Epithelial cell of prostate (primary cell): ENCODE results near the gene MTIF2.
A peak's percentile ranks its signal among the peaks of the same experiment; 100 is the strongest.
"Not testable (repeated sequence)": the region's sequence is repeated elsewhere in the genome, so short reads cannot be mapped to it uniquely, and the experiment has no call there.

Experiments used
- DNase-seq: peaks from one replicate; pipeline ENCODE4 v3.0.0-alpha.2; 2011; ENCODE audit warnings: low read depth, low spot score
- H3K27ac ChIP-seq: fragments of 450-650 bp; 2 replicates; pipeline ENCODE4 v1.5.1; 2017; ENCODE audit warnings: mild to moderate bottlenecking

MTIF2 gene

GRCh38 chr2:55242617-55243016 is 26.4 kb downstream of the MTIF2 start:
- no peak for DNase-seq
- no peak overlapping the region for H3K27ac ChIP-seq

DNA sequence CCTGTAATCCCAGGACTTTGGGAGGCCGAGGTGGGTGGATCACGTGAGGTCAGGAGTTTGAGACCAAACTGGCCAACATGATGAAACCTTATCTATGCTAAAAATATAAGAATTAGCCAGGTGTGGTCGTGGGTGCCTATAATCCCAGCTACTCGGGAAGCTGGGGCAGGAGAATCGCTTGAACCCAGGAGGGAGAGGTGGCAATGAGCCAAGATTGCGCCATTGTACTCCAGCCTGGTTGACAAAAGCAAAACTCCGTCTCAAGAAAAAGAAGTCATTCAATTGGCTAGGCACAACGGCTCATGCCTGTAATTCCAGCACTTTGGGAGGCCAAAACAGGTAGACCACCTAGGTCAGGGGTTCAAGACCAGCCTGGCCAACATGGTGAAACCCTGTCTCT is 27.4 kb downstream of the MTIF2 start:
- not testable (repeated sequence) for H3K27ac ChIP-seq, DNase-seq

DNA sequence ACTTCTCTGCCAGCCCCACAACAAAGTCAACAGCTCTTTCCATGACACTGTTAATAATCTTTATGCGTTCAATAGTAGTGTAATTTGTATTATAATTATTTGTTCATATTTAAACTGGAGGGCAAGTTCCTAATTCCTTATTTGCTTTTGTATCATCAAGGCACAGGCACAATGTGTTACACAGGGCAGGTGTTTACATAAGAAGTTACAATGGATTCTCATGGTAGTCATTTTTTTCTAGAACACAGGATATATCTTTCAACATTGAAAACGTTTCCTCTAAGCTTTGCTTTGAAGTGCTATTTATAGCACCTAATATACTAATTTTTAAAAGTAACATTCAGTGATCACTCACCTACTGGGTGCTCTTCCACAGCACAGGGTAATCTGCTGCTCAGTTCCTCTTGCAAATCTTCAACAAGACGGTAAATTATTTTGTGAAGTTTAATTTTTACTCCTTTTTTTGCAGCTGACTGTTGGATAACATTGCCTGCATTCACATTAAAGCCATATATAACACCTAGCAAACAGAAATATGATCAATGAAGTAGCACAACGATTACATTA is 29.3 kb downstream of the MTIF2 start:
- no peak overlapping the region for H3K27ac ChIP-seq
- DNase-seq = no peak

DNA sequence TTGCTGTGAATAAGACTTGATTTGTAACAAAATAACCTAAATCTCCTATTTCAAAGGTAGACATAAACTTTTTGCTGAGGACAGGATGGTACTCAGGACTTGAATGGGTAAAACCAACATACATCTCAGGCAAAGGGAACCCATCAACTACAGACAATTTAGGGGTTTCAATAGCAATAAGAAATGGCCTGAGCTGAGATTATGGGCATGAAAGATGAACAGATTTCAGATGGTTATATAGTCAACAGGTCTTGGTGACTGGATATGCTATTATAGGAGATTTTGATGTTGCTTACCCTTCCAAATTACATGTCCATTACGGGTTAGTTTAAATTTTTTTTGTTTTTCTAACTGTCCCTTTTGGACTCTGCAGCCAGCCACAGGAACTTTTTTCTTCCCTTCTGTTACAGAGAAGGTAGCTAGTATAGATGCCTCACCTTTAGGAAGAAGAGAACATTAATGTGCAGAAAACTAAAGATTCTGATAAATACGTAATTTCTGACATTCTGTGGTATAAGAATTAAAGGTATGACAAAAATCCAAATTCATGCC is 32.0 kb downstream of the MTIF2 start:
- H3K27ac ChIP-seq = no peak overlapping the region
- no peak for DNase-seq

- no peak for DNase-seq
Observed at GRCh38 chr2:55235724-55236538, 33.1 kb downstream of the MTIF2 start.

DNA sequence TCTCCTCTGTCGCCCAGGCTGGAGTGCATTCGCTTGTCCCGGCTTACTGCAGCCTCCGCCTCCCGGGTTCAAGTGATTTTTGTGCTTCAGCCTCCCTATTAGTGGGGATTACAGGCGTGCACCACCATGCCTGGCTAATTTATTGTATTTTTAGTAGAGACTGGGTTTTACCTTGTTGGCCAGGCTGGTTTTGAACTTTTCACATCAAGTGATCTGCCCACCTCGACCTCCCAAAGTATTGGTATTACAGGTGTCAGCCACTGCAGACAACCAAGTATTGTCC is 35.4 kb downstream of the MTIF2 start:
- H3K27ac ChIP-seq = peak overlapping the region; percentile 87

More at GRCh38 chr2:55235724-55236538, 33.1 kb downstream of the MTIF2 start:
- peak overlapping the region; percentile 87 for H3K27ac ChIP-seq

GRCh38 chr2:55232863-55233657 is 36.0 kb downstream of the MTIF2 start:
- H3K27ac ChIP-seq = peak overlapping the region; percentile 87
- no peak for DNase-seq

More for the DNA sequence above, 35.4 kb downstream of the MTIF2 start:
- no peak for DNase-seq

DNA sequence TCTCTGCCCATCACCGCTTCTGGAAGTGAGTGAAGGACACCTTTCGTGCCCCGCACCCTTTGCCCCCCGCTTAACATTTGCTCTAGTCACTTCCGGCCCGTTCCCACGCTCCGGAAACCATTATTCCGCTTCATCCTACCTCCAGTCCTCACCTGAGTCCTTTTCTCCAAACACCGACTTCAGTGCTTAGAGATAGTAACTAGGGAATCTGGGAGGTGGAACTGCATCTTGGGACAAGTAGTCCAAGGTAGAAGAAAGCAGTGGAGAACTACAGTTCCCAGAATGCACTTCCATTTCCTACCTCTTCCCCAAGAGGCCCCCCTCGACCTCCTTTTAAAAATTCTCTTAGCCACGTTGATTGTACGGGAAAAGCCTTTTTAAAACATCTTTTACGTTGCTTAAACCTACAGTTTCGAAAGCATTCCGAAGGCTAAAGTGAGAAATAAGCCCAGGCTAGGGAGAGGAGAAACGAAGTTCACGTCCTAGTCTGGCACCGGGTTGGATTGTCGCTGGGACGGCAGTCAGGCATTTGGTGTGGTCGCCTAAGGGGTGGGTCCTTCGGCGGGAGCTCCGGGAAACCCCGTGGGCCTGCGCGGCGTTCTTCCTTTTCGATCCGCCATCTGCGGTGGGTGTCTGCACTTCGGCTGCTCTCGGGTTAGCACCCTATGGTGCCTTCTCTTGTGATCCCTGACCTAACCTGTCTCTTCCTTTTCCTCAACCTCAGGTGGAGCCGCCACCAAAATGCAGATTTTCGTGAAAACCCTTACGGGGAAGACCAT is 36.8 kb downstream of the MTIF2 start, which contains the start of the genes CLHC1 and RPS27A:
Gene CLHC1, minus strand, starts transcription at position 210 of the 779 bp plus-strand sequence. CDS start 9,882 bp downstream, outside the sequence.
Gene RPS27A, plus strand, starts transcription at position 605 of the 779 bp plus-strand sequence. Its CDS starts 137 bp downstream, at position 742.
- H3K27ac ChIP-seq = peak within 1 kb of the TSS; percentile 87
- DNase-seq = peak; percentile 92

DNA sequence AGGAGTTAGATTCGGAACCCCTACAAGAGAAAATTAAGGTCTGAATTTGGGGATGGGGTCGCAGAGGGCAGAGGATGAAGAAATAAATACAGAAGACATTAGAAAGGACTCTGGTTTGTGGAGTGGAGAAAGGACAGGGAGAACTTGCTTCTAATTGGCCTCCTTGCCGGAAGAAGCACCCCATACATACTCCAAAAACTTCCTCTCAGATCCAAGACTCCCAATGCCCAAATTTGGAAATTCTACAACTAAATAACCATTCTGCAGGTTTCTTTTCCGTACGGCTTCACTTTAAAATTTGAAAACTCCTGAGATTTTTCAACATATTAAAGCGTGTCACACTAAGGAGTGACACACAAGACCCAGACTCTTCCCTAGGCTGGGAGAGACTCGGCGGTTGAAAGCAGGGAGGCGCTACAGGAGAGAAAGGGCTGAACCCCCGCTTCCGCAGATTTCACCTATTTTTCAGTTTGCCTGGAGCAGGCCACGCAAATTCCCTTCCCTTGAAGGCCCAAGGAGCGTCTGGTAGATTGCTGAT is 37.4 kb downstream of the MTIF2 start:
- no peak for DNase-seq
- H3K27ac ChIP-seq = peak overlapping the region; percentile 87

DNA sequence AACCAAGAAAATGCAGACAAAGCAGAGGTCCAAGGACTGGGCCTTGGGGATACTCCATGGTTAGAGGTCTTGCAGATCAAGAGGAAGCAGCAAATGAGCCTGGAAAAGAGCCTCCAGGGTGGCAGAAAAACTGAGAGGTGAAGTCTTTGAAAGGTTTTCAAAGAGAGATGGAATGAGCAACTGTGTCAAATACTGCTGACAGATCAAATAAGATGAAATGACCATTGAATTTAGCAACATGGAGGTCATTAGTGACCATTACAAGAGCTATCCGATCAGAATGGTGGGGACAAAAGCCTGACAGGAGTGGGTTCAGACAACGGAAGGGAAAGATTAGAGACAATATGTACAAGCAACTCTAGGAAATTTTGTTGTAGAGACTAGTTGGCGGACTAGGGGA is 38.5 kb downstream of the MTIF2 start:
- no peak overlapping the region for H3K27ac ChIP-seq
- no peak for DNase-seq

DNA sequence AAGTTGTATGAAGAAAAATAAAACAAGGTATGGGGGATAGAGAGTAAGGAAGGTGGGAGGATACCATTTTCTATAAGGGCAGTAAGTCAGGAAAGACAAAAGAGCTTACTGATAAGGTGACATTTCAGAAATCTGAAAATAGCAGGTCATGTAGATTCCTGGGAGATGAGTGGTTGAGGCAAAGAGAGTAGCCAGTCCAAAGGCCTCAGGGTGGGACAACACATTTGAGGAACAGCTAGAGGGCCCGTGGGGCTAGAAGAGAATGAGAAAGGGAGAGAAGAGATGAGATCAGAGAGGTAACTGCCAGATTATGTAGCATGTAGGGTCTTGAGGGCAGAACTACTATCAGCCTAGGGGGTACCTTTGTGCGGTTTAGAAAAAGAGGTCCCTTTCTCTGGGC is 39.8 kb downstream of the MTIF2 start:
- H3K27ac ChIP-seq = no peak overlapping the region
- no peak for DNase-seq

DNA sequence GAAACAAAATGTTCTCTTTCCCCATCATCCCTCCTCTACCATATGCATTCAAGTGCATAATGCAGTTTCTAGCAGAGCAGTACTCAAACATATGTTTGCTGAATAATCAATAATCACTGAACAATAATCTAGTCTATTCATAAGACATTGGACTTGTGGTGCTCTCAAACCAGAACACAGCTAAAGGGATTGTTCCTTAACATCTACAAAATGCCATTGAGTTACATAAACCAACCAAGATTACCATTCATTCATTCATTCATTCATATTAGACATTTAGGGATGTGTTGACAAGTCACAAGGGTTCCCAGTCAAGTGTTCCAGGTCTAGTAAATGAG is 40.8 kb downstream of the MTIF2 start:
- H3K27ac ChIP-seq = no peak overlapping the region
- DNase-seq = no peak

- not testable (repeated sequence) for DNase-seq, H3K27ac ChIP-seq
Observed at GRCh38 chr2:55227437-55228225, 41.4 kb downstream of the MTIF2 start.

DNA sequence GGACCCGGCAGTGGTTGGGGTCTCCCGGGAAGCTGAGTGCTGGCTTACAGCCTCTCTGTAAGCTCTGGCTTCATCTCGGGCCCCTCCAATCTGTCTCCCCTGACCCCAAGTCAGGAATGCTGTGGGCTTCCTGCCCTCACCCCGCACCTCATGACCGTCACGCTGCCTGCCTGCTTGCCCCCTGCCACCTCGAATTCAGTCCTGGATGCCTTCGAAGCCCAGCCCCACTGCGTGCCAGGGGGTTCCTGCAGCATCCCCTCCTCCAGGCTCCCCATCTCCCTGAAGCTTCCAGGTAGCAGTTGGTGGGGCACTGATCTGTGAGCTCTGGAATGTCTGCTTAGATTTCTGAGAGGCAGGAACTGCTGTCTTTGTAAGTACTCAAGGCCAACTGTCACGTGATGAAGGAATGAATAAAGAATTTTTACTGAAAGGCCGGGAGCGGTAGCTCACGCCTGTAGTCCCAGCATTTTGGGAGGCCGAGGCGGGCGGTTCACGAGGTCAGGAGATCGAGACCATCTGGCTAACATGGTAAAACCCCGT is 43.5 kb downstream of the MTIF2 start:
- H3K27ac ChIP-seq = no peak overlapping the region
- DNase-seq = no peak

DNA sequence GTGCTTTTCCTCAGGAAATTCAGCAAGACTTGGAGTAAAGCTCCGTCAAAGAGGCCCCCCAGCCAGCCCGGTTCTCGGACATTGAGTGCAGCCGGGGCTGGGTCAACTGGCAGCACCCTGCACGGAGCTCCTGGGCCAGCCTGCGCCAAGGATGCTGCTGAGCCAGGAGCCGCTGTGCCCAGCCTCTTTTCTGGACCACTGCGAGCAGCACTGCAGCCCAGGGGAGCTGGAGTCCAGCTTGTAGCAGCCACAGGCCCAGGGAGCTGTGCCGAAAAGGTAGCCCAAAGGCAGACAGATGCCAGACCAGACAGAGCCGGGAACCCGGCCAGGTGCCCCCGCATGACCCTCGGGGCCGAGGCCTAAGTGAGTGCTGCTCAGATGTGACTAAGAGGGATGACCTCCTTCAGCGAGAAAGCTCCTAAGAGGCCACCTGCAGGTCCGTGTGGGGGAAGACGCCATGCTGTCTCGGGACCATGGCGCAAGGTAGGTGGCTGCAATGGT is 44.2 kb downstream of the MTIF2 start:
- H3K27ac ChIP-seq = no peak overlapping the region
- DNase-seq = no peak

- DNase-seq = no peak
- no peak overlapping the region for H3K27ac ChIP-seq
Observed at GRCh38 chr2:55223958-55224760, 44.9 kb downstream of the MTIF2 start.

DNA sequence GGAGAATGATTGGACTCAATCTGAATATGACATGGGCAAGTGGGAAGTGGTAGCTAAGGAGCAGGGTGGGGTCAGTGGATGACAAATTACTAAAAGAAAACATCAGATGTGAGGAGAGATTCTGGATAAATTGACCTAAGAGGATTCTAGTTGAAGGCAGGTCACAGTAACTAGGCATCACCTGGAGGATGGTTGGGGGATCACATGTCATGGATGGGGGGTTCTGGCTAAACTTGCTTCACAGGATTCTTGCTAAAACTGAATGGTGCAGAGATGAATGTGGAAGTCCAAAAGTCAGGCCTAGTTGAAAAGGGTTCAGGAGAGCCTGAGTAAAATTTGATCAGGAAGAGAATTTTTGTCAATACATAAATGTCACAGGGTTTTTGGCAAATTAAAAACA is 55.2 kb downstream of the MTIF2 start:
- no peak overlapping the region for H3K27ac ChIP-seq
- no peak for DNase-seq

GRCh38 chr2:55204950-55205349 is 64.1 kb downstream of the MTIF2 start:
- DNase-seq = no peak
- H3K27ac ChIP-seq = no peak overlapping the region
